Subcutaneous adipose tissue (tissue), 4 donors: ENCODE data around the gene MIB2. TPM values are rescaled to one million over a fixed set of nuclear protein-coding genes. Genes with fewer than 3 reads are reported as not detected.

ENCODE experiments used
- total RNA-seq, 4 donors: library from RNA; depleted of rRNA; stranded (reverse); fragments of >200 nt; gene quantifications; one replicate each; pipeline ENCODE4 v1.1.0, GENCODE V29; 2016
- TF ChIP-seq, protein P1 (sequence below): fragments of 450-650 bp; IDR thresholded peaks from one replicate; pipeline ENCODE4 v1.5.1; 2016; ENCODE audit warnings: low read depth, mild to moderate bottlenecking, control low read depth, antibody characterized with exemption, moderate library complexity

The MIB2 gene
- total RNA-seq, 4 donors from 2014 or later = 18.8 to 64.4 (median 27.4) TPM

DNA sequence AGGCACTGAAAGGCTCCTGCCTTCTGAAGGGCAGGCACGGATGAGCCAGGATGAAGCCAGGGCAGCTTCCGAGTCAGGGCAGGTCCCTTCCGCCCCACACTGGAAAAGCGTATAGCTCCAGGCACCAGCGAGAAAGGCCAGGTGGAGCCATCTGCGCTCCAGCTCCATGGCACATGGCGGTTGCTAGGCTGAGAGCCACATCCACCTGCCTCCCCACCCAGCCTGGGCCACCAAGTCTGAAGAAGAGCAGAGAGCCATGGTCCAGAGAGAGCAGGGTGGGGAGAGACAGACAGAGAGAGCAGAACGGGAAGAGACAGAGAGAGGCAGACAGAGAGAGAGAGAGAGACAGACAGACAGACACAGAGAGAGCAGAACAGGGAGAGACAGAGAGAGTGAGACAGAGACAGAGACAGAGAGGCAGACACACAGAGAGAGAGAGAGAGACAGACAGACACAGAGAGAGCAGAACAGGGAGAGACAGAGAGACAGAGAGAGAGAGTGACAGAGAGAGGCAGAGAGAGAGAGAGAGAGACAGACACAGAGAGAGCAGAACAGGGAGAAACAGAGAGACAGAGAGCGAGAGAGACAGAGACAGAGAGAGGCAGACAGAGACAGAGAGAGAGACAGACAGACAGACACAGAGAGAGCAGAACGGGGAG lies 20.6 kb upstream of the MIB2 start:
- TF ChIP-seq, protein P1, sequence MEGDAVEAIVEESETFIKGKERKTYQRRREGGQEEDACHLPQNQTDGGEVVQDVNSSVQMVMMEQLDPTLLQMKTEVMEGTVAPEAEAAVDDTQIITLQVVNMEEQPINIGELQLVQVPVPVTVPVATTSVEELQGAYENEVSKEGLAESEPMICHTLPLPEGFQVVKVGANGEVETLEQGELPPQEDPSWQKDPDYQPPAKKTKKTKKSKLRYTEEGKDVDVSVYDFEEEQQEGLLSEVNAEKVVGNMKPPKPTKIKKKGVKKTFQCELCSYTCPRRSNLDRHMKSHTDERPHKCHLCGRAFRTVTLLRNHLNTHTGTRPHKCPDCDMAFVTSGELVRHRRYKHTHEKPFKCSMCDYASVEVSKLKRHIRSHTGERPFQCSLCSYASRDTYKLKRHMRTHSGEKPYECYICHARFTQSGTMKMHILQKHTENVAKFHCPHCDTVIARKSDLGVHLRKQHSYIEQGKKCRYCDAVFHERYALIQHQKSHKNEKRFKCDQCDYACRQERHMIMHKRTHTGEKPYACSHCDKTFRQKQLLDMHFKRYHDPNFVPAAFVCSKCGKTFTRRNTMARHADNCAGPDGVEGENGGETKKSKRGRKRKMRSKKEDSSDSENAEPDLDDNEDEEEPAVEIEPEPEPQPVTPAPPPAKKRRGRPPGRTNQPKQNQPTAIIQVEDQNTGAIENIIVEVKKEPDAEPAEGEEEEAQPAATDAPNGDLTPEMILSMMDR = no peak

DNA sequence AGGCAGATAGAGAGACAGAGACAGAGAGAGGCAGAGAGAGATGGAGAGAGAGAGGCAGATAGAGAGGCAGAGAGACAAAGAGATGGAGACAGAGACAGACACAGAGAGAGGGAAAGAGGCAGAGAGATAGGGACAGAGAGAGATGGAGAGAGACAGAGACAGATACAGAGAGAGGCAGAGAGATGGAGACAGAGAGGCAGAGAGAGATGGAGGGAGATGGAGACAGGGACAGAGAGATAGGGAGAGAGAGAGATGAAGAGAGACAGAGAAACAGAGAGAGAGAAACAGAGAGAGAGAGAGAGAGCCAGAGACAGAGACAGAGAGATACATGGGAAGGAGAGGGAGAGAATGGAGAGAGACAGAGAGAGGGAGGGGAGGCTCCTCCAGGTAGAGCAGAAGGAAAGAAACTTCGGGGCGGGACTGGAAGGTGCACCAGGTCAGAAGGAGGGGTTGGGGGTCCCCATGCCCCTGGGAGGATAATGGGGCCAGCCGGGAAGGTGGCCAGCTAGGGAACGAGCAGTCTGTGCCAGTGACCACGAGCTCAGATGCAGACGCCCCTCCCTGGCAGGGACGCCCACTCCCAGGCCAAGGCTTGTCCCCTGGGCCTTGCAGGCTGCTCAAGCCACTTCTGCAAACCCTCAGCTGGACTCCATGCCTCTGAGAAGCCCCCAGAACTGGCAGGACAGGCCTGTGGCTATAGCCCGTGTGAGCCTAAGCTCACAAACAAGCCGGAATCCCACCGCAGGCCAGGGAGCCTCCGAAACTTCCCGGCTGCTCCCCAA lies 18.6 kb upstream of the MIB2 start:
- TF ChIP-seq, protein P1 = no peak

DNA sequence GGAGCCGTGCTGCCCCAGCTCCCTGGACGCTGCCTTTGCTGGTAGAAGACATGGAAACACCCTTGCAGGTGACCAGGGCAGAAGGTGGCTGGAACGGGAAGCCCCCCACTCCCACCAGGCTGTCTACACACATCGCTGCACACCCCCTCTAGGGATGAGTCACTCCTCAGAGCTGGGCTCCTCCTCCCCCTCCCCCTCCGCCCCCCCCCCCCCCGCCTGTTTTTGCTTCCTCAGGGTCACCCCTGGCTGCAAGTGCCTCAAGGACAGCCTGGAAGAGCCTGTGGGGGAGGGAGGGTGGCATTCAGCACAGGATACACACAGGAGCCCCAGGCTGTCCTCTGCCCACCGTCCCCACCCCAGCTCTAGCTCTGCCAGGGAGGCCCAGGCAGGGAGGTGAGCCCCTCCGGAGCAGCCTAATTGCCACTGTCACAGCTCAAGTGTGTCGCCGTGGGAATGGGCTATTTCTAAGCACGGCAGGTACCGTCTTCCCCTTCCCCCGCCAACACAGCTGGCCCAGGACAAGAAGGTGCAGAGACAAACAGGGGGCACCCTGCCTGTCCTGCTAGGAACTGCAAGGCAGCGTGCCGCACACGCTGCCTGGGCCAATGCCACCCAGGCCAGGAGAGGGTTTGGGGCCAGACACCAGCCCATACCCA lies 17.9 kb upstream of the MIB2 start:
- TF ChIP-seq, protein P1 = no peak

DNA sequence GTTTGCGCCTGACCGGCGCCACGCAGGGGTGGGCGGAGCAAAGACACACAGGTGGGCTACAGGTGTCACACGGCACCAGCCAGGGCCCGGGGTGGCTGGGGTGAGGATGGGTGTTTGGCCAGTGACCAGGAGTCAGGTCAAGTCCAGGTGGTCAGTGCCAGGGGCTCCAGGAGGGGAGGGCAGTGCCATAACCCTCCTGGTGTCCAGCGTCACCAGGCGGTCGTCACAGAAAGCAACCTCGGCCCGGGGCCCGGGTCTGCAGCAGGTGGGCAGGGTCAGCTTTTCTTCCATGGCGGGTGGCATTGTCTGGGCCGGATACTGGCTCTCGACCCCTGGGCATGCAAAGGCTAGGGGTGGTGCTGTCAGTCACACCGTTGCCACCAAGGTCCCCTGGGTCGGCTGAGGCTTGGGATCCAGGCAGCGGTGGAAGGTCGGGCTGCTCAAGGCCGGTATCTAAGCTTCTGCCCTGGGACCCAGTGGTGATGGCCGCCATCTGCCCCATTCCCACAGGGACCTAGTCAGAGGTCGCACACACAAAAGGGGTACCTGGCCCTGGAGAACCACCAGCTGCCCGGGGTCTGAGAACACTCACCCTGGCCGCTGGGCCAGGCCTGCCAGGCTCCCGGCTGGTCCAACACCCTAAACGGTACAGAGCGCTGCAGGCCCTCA lies 17.1 kb upstream of the MIB2 start:
- TF ChIP-seq, protein P1 = no peak

DNA sequence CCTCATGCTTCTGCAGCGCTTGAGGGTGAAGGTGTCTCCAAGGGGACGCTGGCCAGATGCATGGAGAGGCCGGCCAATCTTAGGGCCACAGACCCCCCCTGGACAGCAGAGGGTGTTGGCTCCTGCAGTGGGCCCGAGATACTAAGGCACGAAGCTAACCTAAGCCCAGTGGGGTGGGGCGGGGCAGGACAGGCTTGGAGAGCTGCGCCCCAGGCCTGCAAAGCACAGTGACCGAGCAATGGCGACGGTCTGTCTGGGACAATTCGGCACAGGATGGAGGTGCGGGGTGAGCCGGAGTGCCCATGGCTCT lies 16.6 kb upstream of the MIB2 start:
- TF ChIP-seq, protein P1 = no peak

DNA sequence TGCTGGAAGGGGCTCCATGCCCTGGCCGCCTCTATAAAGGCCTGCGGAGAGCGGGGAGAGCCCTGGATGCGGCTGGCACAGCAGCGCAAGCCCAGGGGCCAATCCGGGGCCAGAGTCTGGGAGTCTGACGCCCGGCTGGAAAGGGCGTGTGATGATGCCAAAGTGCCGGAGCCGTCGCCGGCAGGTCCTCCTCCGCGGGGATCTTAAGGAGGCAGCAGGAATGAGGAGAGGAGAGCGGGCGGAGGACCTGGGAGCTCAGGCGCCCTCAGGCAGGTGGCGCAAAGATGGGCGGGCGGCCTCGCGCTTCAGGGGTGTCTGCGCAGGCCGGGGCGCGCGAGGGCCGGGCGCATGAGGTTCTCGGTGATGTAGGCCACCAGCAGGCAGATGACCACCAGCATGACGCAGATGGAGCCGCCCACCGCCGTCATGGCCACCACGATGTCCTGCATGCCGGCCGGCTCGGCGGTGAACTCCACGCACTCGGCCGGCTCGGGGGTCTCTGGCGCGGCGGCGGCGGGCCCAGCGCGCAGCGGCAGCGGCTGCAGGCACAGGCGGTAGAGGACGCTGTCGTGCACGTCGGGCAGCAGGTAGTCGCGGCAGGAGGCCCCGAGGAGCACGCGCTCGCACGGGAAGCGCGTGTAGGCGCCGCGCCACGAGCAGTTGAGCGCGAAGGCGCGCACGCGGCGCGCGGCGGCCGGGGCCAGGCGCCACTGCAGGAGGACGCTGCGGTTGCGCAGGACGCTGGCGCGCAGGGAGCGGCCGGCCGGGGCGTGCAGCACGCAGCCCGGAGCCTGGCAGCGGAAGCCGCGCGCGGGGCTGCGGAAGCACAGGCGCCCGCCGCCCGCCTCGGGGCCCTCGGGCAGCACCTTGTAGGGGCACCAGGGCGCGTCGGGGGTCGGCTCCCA lies 16.0 kb upstream of the MIB2 start:
- TF ChIP-seq, protein P1 = no peak
